Retinal pigment epithelial cell (primary cell): Measurements from ENCODE around the gene LAYN.
A peak's percentile ranks its signal among the peaks of the same experiment; 100 is the strongest.

Experiments
- DNase-seq: peaks from one replicate; pipeline ENCODE4 v3.0.0-alpha.2; 2010; ENCODE audit warnings: low read depth
- H3K4me3 ChIP-seq: 2 replicates; pipeline ENCODE4 v1.5.1; 2011; ENCODE audit warnings: mild to moderate bottlenecking, low read length, control low read depth, moderate library complexity
- CTCF ChIP-seq: conservative IDR thresholded peaks from 2 replicates; pipeline ENCODE4 v1.5.1; 2011; ENCODE audit warnings: low read depth, low read length, control low read depth, inconsistent platforms

Gene LAYN

DNA sequence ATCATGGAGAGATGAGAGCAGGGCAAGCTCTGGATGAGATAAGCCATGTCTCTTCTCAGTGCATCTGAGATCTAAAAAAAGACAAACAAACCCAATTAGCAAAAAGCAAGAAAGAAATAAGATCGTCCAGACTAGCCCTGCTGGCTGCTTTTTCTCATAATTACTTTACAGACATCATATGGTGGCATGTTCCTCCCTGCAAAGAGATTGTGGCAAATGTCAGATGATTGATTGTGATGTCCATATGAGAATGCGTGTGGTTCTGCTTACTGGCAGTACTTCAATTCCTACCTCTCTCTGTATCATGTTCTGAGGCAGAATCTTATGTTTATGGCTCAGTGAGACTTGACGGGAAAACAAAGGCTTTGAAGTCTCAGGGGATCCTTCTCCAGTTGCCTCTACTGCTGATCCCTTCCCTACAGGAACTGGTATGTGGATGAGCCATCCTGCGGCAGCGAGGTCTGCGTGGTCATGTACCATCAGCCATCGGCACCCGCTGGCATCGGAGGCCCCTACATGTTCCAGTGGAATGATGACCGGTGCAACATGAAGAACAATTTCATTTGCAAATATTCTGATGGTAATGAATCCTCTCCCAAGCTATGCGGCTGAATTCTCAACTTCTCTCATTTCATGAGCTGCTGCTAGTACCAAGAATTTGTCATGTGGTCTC is 8.8 kb downstream of the LAYN start:
- DNase-seq = no peak
- H3K4me3 ChIP-seq = no peak overlapping the region
- TF ChIP-seq CTCF = no peak

- no peak for TF ChIP-seq CTCF
- H3K4me3 ChIP-seq = no peak overlapping the region
- no peak for DNase-seq
These were observed 9.3 kb downstream of the LAYN start for GRCh38 chr11:111549869-111550203.

DNA sequence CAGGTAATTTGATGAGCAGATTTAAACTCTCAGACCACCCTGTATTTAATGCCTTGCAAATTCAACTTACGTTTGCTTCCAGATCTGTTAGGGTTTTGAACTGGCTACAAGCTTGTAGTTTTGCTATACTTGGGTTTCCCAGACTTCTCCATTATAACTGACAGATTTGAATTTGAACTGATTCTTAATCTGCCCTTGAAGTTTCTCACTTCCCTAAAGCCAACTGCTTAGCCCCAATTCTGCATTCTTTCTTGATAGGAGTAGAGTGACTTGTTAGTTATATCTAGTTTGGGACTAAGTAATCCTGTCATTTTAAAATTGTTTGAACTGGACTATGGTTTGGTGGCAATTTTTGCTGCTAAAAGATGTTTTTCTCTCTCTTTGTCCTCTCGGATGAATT is 9.7 kb downstream of the LAYN start:
- no peak overlapping the region for H3K4me3 ChIP-seq
- DNase-seq = no peak
- no peak for TF ChIP-seq CTCF

DNA sequence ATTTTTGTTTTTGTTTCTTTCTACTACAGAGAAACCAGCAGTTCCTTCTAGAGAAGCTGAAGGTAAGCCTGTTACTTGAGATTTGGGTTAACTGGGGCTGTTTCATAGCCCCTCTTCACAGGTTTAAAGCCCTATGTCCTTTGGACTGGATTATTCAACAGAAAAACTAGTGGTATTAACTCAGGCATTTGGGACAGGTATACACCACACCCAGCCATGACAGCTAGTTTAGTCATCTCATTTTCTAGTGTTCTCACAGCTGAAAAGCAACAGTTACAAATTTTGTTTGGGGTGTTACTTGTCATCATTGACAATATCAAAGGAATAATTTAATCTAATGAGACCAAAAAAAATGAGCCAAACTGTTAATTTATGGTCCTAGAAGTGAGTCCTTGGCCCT is 14.0 kb downstream of the LAYN start:
- DNase-seq = no peak
- TF ChIP-seq CTCF = no peak
- H3K4me3 ChIP-seq = no peak overlapping the region

DNA sequence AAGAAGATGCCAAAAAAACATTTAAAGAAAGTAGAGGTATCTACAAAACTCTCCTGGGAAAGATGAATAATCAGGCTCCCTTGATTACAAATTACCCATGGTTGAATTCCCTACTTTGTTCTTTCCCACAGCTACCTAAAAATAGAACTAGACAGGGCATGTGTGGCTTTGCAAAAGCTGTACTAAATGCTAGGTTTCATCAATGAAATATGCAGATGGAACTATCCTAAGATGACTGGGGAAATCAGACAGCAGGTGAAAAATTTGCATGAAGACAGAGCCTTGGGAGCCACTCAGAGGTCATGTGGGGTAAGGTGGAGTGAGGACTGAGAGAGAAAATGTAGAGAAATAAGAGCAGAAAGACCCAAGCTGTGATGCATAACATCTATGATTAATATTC is 14.7 kb downstream of the LAYN start:
- no peak overlapping the region for H3K4me3 ChIP-seq
- DNase-seq = peak; percentile 49
- no peak for TF ChIP-seq CTCF

GRCh38 chr11:111557425-111558111 is 17.0 kb downstream of the LAYN start:
- DNase-seq = peak; percentile 96
- peak; percentile 35 for TF ChIP-seq CTCF
- no peak overlapping the region for H3K4me3 ChIP-seq

- no peak for DNase-seq
- H3K4me3 ChIP-seq = no peak overlapping the region
- no peak for TF ChIP-seq CTCF
These were observed 19.4 kb downstream of the LAYN start for GRCh38 chr11:111559800-111560464.
